ENCODE results near the gene CLDN25. TPM values are rescaled to one million over a fixed set of nuclear protein-coding genes. Genes with fewer than 3 reads are reported as not detected.

CLDN25 gene
- total RNA-seq, 3 donors from 2014 or later: not detected

Other genes starting within 250 kb of the CLDN25 start
- gene TMPRSS5, start 73.5 kb upstream of the CLDN25 start, total RNA-seq: 1 to 10 TPM in 1 of 3 donors, under 1 TPM in 2; 0.70 to 1.6 (median 0.81) TPM
- gene ZW10, start 6.1 kb upstream of the CLDN25 start, total RNA-seq: 10 to 100 TPM; 10.5 to 12.3 (median 11.1) TPM
- 10 to 100 TPM; 17.1 to 33.7 (median 20.2) TPM for gene USP28, start 95.8 kb downstream of the CLDN25 start, total RNA-seq
- not detected for gene HTR3B, start 125.0 kb downstream of the CLDN25 start, total RNA-seq
- 1 to 10 TPM in 1 of 3 donors, under 1 TPM in 1, not detected in 1; 0.17 to 4.1 TPM for gene HTR3A, start 195.3 kb downstream of the CLDN25 start, total RNA-seq

Data from mucosa of descending colon (tissue), 3 donors.